ENCODE results near the gene AQP1.

AQP1 gene

GRCh38 chr7:30907527-30908267 is 4.0 kb upstream of the AQP1 start:
- no peak for DNase-seq

DNA sequence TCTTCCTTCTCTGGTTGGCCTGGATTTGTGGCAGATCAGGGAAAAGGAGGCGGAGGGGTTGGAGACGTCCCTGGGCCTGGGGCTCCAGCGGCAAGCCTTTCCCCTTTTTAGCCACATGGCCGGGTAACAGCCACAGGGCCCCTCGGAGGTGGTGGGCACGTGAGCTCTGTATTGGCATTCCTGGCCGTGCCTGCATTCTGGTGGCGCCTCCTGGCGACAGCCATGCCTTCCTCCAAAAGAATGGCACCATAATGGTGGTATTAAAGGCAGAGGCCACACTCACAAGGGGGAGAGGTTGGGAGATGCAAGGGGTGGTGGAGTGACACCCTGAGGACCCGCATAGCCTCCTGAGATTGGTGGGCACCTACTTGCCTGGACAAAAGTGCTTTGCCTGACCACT is 3.0 kb upstream of the AQP1 start:
- no peak for DNase-seq

GRCh38 chr7:30909431-30909830 is 2.2 kb upstream of the AQP1 start:
- DNase-seq = no peak

- no peak for DNase-seq
These were observed 1.1 kb upstream of the AQP1 start for GRCh38 chr7:30910411-30911073.

GRCh38 chr7:30911133-30911532 is 520 bp upstream of the AQP1 start:
- DNase-seq = no peak

DNA sequence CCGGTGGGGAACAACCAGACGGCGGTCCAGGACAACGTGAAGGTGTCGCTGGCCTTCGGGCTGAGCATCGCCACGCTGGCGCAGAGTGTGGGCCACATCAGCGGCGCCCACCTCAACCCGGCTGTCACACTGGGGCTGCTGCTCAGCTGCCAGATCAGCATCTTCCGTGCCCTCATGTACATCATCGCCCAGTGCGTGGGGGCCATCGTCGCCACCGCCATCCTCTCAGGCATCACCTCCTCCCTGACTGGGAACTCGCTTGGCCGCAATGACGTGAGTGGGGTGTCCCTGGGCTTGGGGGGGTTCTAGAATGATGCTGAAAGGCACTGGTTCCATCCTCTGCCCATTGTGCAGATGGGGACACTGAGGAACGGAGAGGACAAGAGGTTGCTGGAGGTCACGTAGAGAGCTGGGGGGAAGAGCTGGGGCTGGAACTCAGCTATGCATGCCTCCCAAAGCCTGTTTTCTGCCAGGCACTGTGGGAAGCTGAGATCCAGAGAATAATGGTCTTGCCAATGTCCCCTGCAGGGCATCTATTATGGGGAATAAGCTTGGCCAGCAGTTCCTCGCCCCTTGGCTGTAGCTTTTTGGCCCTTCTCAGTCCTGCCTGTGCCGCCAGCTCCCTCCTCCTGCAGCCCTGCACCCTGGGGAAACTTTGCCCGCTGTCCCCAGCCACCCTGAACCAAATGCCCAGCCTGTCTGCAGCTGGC is 523 bp downstream of the AQP1 start:
- DNase-seq = no peak

GRCh38 chr7:30912731-30912985 is 1.0 kb downstream of the AQP1 start:
- no peak for DNase-seq

- no peak for DNase-seq
These were observed 1.5 kb downstream of the AQP1 start for GRCh38 chr7:30912986-30913811.

DNA sequence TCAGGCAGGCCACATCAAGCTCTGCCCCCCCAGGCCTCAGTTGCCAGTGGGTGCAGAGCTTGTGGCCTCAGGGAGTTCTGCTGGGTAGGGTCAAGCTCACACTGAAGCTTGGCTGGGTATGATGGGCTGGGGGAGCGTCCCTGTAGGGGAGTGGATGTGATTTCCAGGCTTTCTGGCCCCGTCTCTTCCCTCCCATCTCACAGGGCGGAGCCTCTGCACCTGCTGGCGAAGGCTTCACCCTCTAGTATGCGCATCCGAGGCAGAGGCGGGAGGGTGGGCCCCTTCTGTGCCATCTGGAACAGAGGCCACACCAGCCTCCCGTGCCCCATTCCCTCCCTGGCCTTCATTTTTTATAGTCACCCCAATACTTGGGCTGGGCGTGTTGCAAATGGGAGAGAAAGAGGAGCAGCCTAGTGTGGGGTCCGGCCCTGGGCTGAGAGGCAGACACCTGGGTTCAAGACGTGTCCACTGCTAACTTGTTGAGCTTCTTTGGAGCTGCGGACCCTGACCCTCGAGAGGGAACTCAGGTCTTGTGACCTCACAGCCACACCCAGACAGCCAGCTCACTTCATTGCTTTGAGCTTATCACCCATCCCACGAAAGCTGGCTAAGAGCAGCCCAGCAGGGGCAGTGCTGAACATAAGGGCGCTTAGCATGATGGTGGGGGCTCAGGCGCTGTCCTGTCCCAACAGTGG is 2.3 kb downstream of the AQP1 start:
- DNase-seq = no peak

DNA sequence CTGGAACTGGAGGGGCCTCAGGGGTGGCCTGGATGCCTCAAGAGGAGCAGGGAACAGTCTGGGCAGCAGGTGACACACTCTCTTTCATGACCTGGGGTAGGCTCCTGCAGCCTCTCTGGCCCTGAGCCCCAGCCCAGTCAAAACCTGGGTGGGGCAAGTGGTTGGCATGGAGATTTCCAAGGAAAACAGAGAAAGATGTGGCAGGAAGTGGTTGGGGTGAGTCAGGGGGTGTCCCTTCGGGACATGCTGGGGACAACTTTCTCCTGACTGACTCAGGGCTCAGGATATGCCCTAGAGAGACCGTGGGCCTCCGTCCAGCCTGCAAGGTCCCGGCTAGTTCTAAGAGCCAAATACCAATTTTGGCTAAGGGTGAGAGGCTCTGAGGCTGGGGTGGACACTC is 2.9 kb downstream of the AQP1 start:
- DNase-seq = no peak

- DNase-seq = no peak
These were observed 3.5 kb downstream of the AQP1 start for GRCh38 chr7:30915005-30915601.

DNA sequence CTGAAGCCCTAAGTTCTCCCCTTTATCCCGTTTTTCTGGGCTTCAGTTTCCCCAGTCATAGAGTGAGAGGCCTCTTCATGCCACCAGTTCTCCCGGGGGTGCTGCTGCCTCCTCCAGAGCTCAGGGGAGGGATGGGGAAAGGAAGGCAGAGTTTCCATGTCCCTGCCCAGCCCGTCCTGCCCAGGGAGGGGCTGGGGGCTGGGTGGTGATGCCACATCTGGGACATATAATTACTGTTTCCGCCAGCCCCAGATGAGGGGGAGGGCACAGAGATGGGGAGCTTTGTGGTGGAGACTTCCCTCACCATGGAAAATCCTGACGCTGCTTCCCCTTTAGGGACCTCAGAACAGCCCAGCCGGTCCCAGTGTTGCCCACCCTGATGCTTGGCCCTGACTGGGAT is 4.1 kb downstream of the AQP1 start:
- DNase-seq = no peak

- no peak for DNase-seq
These were observed 4.6 kb downstream of the AQP1 start for GRCh38 chr7:30916255-30916654.

- no peak for DNase-seq
These were observed 5.1 kb downstream of the AQP1 start for GRCh38 chr7:30916767-30917166.

GRCh38 chr7:30917216-30917893 is 5.7 kb downstream of the AQP1 start:
- DNase-seq = no peak

DNA sequence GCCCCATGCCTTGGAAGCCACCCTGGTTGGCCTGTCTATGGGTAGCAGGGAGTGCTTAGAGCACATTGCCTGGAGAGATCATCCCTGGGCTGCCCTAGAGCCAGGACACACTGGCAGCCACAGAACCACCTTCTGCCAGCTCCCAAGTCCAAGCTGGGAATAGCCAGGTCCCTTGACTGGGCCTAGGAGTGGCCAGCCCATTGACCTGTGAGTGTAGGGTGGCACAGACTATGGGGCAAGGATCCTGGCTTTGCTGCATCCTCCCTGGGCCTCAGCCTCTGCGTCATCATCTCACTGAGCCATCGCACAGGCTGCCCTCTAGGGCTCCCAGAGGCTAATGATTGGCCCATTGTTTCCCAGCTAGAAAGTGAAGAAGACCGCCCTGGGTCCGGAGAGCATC is 7.0 kb downstream of the AQP1 start:
- DNase-seq = no peak

- no peak for DNase-seq
These were observed 8.4 kb downstream of the AQP1 start for GRCh38 chr7:30920021-30920583.

DNA sequence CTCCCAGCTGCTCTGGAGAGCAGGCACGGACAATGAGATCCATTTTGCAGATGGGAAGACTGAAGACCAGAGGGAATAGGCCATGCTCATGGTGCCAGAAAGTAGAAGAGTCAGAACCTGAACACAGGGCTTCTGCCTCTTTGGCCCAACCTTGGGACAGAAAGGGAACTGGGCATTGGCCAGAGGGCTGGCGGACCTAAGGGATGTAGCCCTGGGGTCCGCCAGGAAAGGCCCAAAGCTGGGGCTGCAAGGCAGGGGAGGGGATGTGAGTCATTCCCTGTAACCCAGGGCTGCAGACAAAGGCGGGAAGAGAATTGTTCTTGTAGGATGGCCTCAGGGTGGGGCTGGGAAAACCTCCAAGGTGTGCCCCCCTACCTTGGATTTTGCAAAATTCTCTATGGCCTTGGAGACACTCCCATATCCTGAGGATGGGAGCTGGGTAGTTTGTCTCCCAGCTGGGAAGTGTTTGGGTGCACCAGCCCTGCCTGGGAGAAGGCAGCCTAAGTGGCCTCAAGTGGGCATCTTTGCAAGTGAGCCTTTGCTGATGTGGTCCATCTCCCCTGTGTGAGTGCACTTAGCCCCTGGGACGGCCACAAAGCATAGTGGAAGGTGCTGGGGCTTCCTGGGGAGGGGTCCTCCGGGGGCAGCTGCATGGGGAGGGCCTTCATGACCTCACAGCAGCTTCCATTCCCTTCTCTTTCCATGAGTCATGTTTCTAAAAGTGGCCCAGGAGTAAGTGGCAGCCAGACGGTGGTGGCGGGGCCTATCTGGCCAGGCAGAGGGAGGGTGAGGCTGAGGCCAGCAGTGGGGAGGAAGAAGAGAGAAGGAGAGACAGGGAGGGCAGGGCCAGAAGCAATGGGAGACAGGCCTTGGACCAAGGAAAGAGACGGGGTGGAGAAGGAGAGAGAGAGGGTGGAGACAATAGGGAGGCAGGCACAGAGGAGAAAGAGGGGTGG is 9.2 kb downstream of the AQP1 start:
- peak in 2 of 5 donors; percentile 2 to 7 for DNase-seq

- peak in 2 of 5 donors; percentile 2 to 11 for DNase-seq
These were observed 10.1 kb downstream of the AQP1 start for GRCh38 chr7:30921540-30922401.

Data from T-helper 1 cell (primary cell).